Activated naive CD8-positive, alpha-beta T cell treated with anti-CD3 and anti-CD28 coated beads, Interleukin-2, amount 10 ng/mL, durations not matched to agents 7 days and 5 days (primary cell): ENCODE results near the gene BOK. TPM values are rescaled to one million over a fixed set of nuclear protein-coding genes. Genes with fewer than 3 reads are reported as not detected.
"Not testable (repeated sequence)": the region's sequence is repeated elsewhere in the genome, so short reads cannot be mapped to it uniquely, and the experiment has no call there.

ENCODE experiments used
- ATAC-seq: fragments of 150-1000 bp; cut with Tn5 transposase; one replicate; pipeline ENCODE4 v1.10.0; 2021; ENCODE audit warnings: low read depth, moderate library complexity
- POLR2A ChIA-PET: fragments of 350-600 bp; sonication (Branson Sonifier 250); formaldehyde crosslinking; loops from one replicate; lab custom pipeline; 2021; ENCODE audit warnings: antibody characterized with exemption; lab: Charles Lee
- DNase-seq: peaks from one replicate; pipeline ENCODE4 v3.0.0; 2021
- H3K27ac Mint-ChIP-seq: one replicate; pipeline ENCODE4 v1.8.0; 2022; ENCODE audit warnings: mild to moderate bottlenecking, mixed read lengths
- H3K27me3 Mint-ChIP-seq: one replicate; pipeline ENCODE4 v1.8.0; 2022; ENCODE audit warnings: mild to moderate bottlenecking, moderate library complexity, mixed read lengths
- H3K36me3 Mint-ChIP-seq: one replicate; pipeline ENCODE4 v1.8.0; 2021; ENCODE audit warnings: mild to moderate bottlenecking, mixed read lengths
- H3K4me1 Mint-ChIP-seq: one replicate; pipeline ENCODE4 v1.8.0; 2021; ENCODE audit warnings: mixed read lengths
- H3K4me3 Mint-ChIP-seq: one replicate; pipeline ENCODE4 v1.8.0; 2022; ENCODE audit warnings: mild to moderate bottlenecking, moderate library complexity, mixed read lengths
- H3K9me3 Mint-ChIP-seq: one replicate; pipeline ENCODE4 v1.8.0; 2021; ENCODE audit warnings: mixed read lengths
- total RNA-seq, 2 experiments: library from RNA; stranded (reverse); gene quantifications; one replicate each; pipeline ENCODE4 v1.2.3, GENCODE V29; 2021

The BOK gene, protein sequence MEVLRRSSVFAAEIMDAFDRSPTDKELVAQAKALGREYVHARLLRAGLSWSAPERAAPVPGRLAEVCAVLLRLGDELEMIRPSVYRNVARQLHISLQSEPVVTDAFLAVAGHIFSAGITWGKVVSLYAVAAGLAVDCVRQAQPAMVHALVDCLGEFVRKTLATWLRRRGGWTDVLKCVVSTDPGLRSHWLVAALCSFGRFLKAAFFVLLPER
- not detected for total RNA-seq

DNA sequence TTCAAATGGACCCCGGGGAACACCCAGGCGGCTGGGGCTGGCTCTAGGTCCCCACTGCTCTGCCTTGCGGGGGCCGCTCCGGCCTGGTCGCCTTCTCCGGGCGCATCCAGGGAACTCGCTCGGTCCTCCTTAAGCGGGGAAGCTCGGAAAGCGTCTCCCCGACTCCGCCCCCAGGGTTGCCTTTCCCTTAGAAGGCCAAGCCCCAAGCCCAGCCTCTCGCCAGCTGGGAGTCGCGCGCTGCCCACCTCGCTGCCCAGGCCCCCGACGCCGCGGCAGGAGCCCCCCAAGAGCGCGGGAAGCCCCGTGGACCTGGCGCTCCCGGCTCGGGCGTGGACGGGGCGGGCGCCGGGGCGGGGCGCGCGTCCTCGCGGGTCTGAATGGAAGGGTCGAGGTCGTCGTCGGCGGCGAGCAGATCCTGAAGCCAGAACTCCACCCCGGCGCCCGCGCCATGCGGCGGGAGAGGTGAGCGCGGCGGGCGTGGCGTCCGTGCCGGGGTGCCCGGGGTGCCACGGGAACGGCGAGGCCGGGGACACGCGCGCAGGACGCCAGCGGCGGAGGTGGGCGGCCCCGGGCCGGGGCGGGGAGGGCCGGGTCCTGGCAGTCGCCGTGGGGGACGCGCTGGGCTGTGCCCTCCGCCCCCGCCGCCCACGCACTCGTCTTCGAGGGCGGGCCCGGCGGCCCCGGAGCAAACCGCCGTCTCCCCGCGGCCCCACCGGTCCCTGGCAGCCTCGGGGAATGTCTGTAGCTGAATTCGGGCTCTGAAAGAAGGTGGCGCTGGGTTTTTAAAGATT, at the start of gene BOK:
TSS of gene BOK (plus strand) at position 214 of the 791 bp plus-strand sequence. CDS start 739 bp downstream, outside the sequence.
- peak within 1 kb of the TSS; percentile 71 for H3K4me3 Mint-ChIP-seq
- peaks cover 4% of the 10 kb centered on the region for H3K36me3 Mint-ChIP-seq
- H3K27ac Mint-ChIP-seq, result no peak within 1 kb of the TSS
- H3K4me1 Mint-ChIP-seq, result peaks cover 7% of the 10 kb centered on the region
- DNase-seq (peak; percentile 41), ATAC-seq (peak; percentile 37)
- H3K9me3 Mint-ChIP-seq, result peaks cover 6% of the 10 kb centered on the region
- H3K27me3 Mint-ChIP-seq, result peaks cover 35% of the 10 kb centered on the region
- POLR2A ChIA-PET, result no interaction called here

DNA sequence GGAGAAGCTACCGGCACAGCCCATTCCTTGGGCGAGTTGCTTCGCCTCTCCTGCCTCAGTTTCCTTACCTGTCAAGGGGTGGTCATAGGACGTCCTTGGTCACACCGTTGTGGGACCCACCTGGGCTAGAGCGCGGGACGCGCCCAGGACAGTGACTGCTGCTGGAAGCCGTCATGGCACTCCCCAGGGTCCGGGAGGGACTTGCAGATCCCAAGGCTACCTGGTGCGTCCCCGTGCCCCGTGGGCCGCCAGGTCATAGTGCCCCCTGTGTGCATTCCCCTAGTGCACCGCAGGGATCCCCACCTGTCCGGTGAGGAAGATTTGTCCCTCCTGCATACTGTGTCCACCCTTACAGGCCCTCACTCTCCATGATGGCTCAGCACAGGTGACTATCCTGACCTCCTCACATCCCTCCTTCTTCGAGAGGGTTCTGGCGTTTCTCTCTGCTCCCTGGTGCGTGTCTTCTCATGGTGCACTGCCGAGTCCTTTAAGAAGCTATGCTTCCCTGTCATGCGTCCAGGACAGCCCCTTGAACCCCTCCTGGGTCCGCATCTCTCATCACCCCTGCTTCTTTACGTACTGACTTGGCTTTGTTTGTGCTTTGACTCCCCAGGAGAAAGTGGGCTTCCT, 49.3 kb upstream of the BOK start:
- ATAC-seq (no peak), DNase-seq (no peak)
- peak overlapping the region; percentile 83 for H3K4me3 Mint-ChIP-seq
- POLR2A ChIA-PET, result no interaction called here
- peak overlapping the region; percentile 82 for H3K27ac Mint-ChIP-seq
- H3K36me3 Mint-ChIP-seq, result no peaks in the 10 kb centered on the region
- no peaks in the 10 kb centered on the region for H3K27me3 Mint-ChIP-seq
- H3K4me1 Mint-ChIP-seq, result peaks cover 15% of the 10 kb centered on the region
- H3K9me3 Mint-ChIP-seq, result no peaks in the 10 kb centered on the region

DNA sequence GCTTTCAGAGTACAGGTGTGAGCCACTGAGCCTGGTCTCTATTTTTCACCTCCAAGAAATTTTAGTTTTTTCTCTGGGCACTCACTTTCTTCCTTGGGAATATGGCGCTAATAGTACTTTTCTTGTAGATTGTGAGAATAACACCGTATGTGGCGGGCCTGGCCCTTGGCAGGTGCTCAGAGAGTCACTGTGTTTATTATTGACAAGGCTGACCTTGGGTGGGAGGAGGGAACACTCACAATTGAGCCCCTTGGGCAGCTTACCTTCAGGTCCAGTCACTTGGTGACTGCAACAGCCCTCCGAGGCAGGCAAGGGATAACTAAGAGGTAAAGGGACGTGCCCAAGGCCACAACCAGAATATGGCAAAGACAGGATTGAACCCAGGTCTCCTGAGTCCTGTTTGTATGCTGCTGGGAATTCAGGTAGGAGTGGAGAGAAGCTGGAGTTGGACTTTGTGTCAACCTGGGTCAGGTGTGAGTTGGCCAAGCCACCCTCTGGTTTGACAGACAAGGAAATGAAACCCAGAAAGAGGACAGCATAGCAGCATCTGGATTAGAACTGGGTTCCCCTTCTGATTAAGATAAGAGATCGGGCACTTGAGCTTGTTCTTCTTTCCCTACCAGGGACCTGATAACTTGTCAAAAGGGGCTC, 47.3 kb upstream of the BOK start:
- Mint-ChIP-seq H3K9me3 (no peaks in the 10 kb centered on the region), H3K27ac (no peak overlapping the region), H3K36me3 (no peaks in the 10 kb centered on the region), H3K4me1 (peaks cover 21% of the 10 kb centered on the region), H3K4me3 (no peak overlapping the region), H3K27me3 (no peaks in the 10 kb centered on the region)
- DNase-seq (no peak), ATAC-seq (no peak)
- POLR2A ChIA-PET, result interaction anchor here (0.5 kb wide), 1 partner anchor 18 kb away, joined by 4 read pairs; no protein-coding TSS in a partner anchor

DNA sequence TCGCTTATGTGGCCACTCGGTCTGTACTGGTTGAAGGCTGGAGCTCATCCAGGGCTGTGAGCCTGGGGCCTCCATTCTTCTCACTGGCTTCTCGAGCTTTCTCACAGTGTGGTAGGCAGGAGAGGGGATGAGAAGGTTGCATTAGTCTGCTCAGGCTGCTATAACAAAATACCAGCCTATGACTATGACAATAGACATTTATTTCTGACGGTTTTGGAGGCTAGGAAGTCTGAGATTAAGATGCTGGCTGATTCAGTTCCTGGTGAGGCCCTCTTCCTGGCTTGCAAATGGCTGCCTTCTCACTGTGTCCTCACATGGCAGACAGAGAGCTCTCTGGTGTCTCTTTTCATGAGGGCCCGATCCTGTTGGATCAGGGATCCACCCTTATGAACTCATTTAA, 44.0 kb upstream of the BOK start:
- H3K4me3 Mint-ChIP-seq, result no peak overlapping the region
- peaks cover 2% of the 10 kb centered on the region for H3K27me3 Mint-ChIP-seq
- POLR2A ChIA-PET, result no interaction called here
- H3K36me3 Mint-ChIP-seq, result peaks cover 7% of the 10 kb centered on the region
- peaks cover 19% of the 10 kb centered on the region for H3K4me1 Mint-ChIP-seq
- H3K27ac Mint-ChIP-seq, result no peak overlapping the region
- ATAC-seq (no peak), DNase-seq (no peak)
- H3K9me3 Mint-ChIP-seq, result peaks cover 6% of the 10 kb centered on the region

DNA sequence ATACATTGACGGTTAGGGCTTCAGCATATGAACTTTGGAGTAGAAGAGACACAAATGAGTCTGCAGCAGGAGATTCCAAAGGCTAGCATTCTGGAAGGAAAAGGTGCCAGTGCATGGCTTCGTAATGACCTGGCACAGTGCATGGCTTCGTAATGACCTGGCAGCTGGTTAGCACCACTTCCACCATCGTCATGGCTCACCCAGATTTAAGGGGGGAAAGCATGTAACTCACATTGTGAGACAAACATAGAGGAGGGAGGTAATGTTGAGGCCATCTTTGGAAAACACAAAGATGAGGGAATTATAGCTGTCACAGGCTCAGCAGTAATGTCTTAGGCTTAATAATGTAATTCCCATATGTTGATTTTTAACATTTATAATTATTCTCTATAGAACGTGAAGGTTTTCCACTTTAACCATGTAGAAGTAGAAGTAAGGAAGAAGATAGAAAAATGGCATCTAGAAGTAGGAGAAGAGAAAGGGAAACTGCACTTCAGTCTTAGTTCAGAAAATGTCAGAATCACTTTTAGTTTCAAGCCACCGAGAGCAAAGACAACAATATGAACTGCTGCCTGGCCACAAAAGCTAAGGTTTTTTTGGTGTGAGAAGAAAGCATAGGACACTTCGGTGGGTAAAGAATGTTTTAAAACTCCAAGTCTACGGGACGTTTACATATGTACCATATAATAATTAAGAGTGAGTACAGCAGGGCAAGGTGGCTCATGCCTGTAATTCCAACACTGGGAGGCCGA, 43.4 kb upstream of the BOK start:
- POLR2A ChIA-PET, result interaction anchor here (1.6 kb wide), 1 partner anchor 9 kb away, joined by 5 read pairs; no protein-coding TSS in a partner anchor
- peak overlapping the region; percentile 66 for H3K27ac Mint-ChIP-seq
- H3K36me3 Mint-ChIP-seq, result peaks cover 7% of the 10 kb centered on the region
- peaks cover 6% of the 10 kb centered on the region for H3K9me3 Mint-ChIP-seq
- no peak overlapping the region for H3K4me3 Mint-ChIP-seq
- H3K4me1 Mint-ChIP-seq, result peaks cover 18% of the 10 kb centered on the region
- peaks cover 2% of the 10 kb centered on the region for H3K27me3 Mint-ChIP-seq
- ATAC-seq (no peak), DNase-seq (no peak)

DNA sequence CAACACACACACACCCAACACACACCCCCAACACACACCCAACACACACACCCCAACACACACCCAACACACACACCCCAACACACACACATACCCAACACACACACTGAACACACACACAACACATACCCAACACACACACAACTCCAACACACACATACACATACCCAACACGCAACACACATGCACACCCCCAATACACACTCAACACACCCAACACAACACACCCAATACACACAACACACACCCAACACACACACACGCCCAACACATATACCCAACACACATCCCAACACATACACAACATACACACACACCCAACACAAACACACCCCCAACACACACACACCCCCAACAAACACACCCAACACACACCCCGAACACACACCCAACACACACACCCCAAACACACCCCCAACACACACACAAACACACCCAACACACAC, 42.0 kb upstream of the BOK start:
- no peak for DNase-seq
- Mint-ChIP-seq H3K27me3 (peaks cover 2% of the 10 kb centered on the region), H3K36me3 (peaks cover 7% of the 10 kb centered on the region), H3K9me3 (peaks cover 6% of the 10 kb centered on the region), H3K4me1 (peaks cover 24% of the 10 kb centered on the region), H3K4me3 (peak overlapping the region; percentile 17), H3K27ac (peak overlapping the region; percentile 47)
- POLR2A ChIA-PET, result interaction anchor here (1.0 to 1.6 kb wide), 2 partner anchors 9 to 10 kb away, joined by 3 to 5 read pairs; partner anchors contain the start of gene STK25
- ATAC-seq, result no peak

DNA sequence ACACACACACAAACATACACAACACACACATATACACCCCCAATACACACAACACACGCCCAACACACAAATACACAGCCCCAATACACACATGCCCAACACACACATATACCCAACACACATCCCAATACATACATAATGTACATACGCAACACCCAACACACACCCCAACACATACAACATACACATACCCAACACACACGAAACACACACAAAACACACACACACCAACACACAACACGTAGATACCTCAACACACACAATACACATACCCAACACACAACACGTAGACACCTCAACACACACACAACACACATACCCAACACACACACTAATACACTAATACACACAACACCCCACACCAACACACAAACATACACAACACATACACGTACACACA, 41.2 kb upstream of the BOK start:
- POLR2A ChIA-PET, result no interaction called here

DNA sequence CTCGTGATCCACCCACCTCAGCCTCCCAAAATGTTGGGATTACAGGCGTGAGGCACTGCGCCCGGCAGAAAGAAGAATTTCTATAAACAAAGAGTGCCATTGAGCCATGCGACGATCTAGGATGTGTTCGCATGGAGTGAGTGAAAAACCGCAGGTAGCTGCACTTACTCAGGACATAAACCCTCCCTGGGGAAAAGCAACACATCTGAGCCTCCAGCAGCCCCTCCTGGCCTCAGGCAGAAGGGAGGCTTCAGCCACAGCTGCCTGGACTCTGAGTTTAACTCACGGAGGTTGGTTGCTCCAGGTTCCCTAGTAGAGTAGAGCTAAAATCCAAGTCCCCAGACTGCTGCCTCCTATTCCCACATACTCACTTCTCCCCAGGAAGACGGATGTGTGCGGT, 38.9 kb upstream of the BOK start:
- Mint-ChIP-seq H3K4me1 (peaks cover 24% of the 10 kb centered on the region), H3K9me3 (peaks cover 6% of the 10 kb centered on the region), H3K36me3 (peaks cover 7% of the 10 kb centered on the region), H3K27ac (no peak overlapping the region), H3K27me3 (peaks cover 2% of the 10 kb centered on the region), H3K4me3 (no peak overlapping the region)
- ATAC-seq (no peak), DNase-seq (no peak)
- POLR2A ChIA-PET, result no interaction called here

More for the DNA sequence above, 41.2 kb upstream of the BOK start:
- peaks cover 2% of the 10 kb centered on the region for H3K27me3 Mint-ChIP-seq
- H3K36me3 Mint-ChIP-seq, result peaks cover 7% of the 10 kb centered on the region
- no peak overlapping the region for H3K4me3 Mint-ChIP-seq
- peaks cover 24% of the 10 kb centered on the region for H3K4me1 Mint-ChIP-seq
- DNase-seq (no peak), ATAC-seq (no peak)
- peaks cover 6% of the 10 kb centered on the region for H3K9me3 Mint-ChIP-seq
- peak overlapping the region; percentile 31 for H3K27ac Mint-ChIP-seq

DNA sequence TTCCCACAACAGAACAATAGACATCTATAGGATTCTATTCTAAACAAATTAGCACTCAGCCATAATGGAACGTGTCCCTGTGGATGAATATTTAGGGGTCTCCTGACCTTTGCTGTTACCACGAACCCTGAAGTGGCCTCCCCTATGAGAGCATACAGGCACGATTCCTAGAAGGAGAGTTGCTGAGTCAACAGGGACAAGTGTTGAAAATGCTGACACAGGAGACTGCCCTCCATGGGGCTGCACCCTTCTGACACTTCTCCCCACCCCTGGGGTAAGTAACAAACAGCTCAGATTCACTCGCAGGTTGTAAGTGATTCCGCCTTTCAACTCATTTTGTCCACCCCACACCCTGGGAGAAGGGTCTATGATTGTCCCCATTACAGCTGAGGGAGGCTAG, 36.1 kb upstream of the BOK start:
- peaks cover 6% of the 10 kb centered on the region for H3K27me3 Mint-ChIP-seq
- POLR2A ChIA-PET, result no interaction called here
- H3K4me3 Mint-ChIP-seq, result no peak overlapping the region

DNA sequence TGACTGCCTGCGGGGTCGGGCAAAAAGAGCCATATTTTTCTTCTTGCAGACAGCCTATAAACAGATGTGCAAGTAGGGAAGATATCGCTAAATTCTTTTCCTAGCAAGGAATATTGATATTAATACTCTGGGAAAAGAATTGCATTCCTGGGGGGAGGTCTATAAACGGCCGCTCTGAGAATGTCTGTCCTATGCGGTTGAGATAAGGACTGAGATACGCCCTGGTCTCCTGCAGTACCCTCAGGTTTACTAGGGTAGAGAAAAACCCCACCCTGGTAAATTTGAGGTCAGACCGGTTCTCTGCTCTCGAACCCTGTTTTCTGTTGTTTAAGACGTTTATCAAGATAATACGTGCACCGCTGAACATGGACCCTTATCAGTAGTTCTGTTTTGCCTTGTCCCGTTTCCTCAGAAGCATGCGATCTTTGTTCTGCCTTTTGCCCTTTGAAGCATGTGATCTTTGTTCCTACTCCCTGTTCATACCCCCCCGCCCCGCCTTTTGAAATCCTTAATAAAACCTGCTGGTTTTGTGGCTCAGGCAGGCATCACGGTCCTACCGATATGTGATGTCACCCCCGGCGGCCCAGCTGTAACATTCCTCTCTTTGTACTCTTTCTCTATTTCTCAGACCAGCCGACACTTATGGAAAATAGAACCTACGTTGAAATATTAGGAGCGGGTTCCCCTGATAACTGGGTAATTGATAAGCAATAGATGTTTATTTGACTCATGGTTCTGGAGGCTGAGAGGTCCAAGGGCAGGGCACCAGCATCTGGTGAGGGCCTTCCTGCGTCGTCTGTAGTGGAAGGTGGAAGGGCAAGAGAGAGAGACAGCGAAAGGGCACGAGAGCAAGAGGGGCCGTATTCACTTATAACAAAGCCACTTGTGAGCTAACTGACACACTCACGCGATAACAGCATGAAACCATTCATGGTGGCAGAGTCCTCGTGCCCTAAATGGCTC, 32.4 kb upstream of the BOK start:
- not testable (repeated sequence) for H3K27ac Mint-ChIP-seq

More for the DNA sequence above, 36.1 kb upstream of the BOK start:
- Mint-ChIP-seq H3K4me1 (peaks cover 6% of the 10 kb centered on the region), H3K36me3 (peaks cover 2% of the 10 kb centered on the region), H3K9me3 (peaks cover 7% of the 10 kb centered on the region), H3K27ac (no peak overlapping the region)
- DNase-seq (no peak), ATAC-seq (no peak)

DNA sequence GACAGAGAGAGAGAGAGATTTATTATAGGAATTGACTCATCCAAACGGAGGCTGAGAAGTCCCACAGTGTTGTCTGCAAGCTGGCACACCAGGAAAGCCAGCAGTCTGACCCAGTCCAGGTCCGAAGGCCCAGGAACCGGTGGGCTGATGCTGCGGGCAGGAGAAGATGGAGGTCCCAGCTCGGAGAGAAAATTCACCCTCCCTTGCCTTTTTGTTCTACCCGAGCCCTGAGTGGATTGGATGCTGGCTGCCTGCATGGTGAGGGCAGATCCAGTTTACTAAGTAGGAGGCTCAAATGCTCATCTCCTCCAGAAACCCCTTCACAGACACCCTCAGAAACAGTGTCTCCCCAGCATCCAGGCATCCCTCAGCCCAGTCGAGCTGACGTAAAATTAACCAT, 28.0 kb upstream of the BOK start:
- no peak overlapping the region for H3K4me3 Mint-ChIP-seq
- peaks cover 6% of the 10 kb centered on the region for H3K9me3 Mint-ChIP-seq
- peaks cover 2% of the 10 kb centered on the region for H3K27me3 Mint-ChIP-seq
- no peak overlapping the region for H3K27ac Mint-ChIP-seq
- ATAC-seq, result no peak
- DNase-seq, result no peak
- POLR2A ChIA-PET, result no interaction called here
- H3K36me3 Mint-ChIP-seq, result no peaks in the 10 kb centered on the region
- H3K4me1 Mint-ChIP-seq, result no peaks in the 10 kb centered on the region

More for the DNA sequence above, 32.4 kb upstream of the BOK start:
- not testable (repeated sequence) for H3K27me3 Mint-ChIP-seq, H3K4me1 Mint-ChIP-seq, DNase-seq, H3K4me3 Mint-ChIP-seq, ATAC-seq, H3K36me3 Mint-ChIP-seq, H3K9me3 Mint-ChIP-seq
- POLR2A ChIA-PET, result interaction anchor here (0.6 kb wide), 1 partner anchor 8 kb away, joined by 3 read pairs; no protein-coding TSS in a partner anchor
